IPS-15b (cell line): ENCODE measurements around the gene CAPN5.
A peak's percentile ranks its signal among the peaks of the same experiment; 100 is the strongest.
"Not testable (repeated sequence)": the region's sequence is repeated elsewhere in the genome, so short reads cannot be mapped to it uniquely, and the experiment has no call there.

Experiments
- H3K27me3 ChIP-seq: one replicate; pipeline ENCODE4 v1.6.1; 2013; ENCODE audit warnings: low read length; ENCODE audit not compliant: control insufficient read depth, insufficient read depth
- H3K36me3 ChIP-seq: one replicate; pipeline ENCODE4 v1.6.1; 2013; ENCODE audit warnings: low read length; ENCODE audit not compliant: control insufficient read depth, insufficient read depth
- H3K4me1 ChIP-seq: one replicate; pipeline ENCODE4 v1.6.1; 2013; ENCODE audit warnings: mild to moderate bottlenecking, low read length; ENCODE audit not compliant: control insufficient read depth, insufficient read depth
- H3K4me3 ChIP-seq: one replicate; pipeline ENCODE4 v1.5.1; 2013; ENCODE audit warnings: low read depth, low read length
- H3K9ac ChIP-seq: one replicate; pipeline ENCODE4 v1.6.1; 2013; ENCODE audit warnings: low read depth, mild to moderate bottlenecking, low read length
- H3K9me3 ChIP-seq: one replicate; pipeline ENCODE4 v1.6.1; 2013; ENCODE audit warnings: mild to moderate bottlenecking, low read length; ENCODE audit not compliant: control insufficient read depth, insufficient read depth

CAPN5 gene

DNA sequence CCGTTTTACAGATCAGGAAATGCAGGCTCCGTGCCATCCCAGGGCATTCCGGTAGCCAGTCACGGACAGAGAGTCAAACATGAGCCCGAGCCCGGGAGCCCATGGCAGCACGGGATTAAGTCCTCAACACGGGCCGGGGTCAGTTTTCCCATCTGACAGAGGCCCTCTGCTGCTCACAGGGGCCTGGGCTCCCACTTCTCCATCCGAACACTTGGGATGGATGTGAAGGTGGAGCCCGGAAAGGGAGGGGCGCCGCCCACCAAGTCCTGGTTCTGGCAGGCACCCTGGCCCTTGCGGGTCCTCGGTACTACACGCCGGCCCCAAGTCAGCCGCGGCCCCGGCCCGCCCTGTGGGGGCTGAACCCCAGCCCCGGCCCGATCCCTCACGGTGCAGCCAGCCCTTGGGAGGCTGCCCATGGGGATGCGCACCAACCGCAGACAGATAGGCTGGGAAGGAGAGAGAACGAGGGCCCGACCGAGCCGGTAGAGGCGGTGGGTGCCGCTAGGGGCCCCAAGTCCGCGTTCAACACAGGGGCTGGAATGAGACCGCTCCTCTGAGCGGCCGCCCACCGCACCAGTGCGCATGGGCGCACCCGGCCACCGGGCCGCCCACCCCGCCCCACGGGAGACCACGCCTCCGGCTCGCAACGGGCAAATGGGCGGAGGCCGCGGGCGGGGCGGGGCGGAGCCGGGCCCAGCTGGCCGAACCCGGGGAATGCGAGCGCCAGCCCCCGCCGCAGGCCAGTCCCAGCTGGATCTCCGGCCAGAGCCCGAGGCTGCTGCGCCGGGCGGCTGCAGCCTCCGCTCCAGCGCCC is at the start of gene CAPN5:
Gene CAPN5, plus strand, starts transcription at position 743 of the 814 bp plus-strand sequence. CDS start 17,916 bp downstream, outside the sequence.
- H3K4me1 ChIP-seq = peaks cover 3% of the 10 kb centered on the region
- no peaks in the 10 kb centered on the region for H3K9me3 ChIP-seq

DNA sequence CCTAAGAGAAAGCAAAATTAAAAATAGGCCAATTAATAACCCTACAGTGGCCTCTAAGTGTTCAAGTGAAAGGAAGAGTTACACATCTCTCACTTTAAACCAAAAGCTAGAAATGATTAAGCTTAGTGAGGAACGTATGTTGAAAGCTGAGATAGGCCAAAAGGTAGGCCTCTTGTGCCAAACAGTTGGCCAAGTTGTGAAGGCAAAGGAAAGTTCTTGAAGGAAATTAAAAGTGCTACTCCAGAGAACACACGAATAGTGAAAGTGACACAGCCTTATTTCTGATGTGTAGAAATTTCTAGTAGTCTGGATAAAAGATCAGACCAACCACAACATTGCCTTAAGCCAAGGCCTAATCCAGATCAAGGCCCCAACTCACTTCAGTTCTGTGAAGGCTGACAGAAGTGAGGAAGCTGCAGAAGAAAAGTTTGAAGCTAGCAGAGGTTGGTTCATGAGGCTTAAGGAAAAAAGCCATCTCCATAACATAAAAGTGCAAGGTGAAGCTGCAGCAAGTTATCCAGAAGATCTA is 48.3 kb upstream of the CAPN5 start:
- H3K27me3 ChIP-seq, H3K4me1 ChIP-seq, H3K9ac ChIP-seq, H3K4me3 ChIP-seq, H3K9me3 ChIP-seq, H3K36me3 ChIP-seq: not testable (repeated sequence)

More for the DNA sequence above, at the start of gene CAPN5:
- H3K36me3 ChIP-seq = no peaks in the 10 kb centered on the region
- peak within 1 kb of the TSS; percentile 80 for H3K4me3 ChIP-seq
- H3K9ac ChIP-seq = peak within 1 kb of the TSS; percentile 2
- H3K27me3 ChIP-seq = peaks cover 10% of the 10 kb centered on the region

DNA sequence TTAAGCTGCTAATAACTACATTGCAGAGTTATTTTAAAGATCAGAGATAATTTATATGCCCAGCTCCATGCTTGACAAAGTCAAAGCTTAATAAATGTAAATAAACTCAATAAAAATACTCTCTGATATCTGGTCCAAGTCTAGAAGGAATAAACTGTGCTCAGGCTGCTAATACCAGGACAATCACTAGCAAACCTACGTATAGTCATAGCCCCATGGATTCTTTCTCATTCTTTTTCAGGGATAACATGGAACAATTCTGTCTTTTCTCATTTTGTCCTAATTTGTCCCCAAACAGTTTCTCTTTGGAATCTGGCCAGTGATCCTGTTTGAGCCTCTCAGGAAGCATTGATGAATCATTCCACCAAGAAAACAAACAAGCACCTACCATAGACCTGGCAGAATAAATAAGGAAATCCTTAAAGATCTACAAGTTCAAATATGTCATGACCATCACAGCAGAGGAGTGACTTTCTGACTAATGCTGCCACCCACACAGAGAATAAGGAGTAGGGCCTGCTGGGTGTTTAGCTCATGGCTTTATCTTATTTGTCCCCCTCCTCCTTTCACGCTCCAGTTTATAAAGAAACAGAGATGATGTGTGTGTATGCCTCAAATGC is 46.7 kb upstream of the CAPN5 start:
- peaks cover 4% of the 10 kb centered on the region for H3K4me1 ChIP-seq

DNA sequence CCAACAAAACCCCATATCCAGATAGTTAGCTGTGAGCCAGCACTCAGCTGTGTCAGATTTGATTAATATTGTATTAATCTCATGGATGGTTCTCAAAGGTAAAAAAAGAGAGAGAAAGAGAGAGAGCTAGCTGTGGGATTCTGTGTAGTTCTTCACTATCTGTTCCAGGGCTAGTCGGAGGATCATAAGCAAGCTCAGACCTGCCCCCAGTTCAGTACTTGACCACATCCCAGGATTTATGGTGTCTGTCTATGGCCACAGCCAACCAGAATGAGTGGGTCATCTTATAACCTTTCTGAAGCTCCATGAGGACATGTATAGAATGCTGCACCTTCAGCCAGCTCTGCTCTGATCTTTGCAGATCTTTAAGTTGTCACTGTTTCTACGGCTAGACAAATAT is 46.0 kb upstream of the CAPN5 start:
- no peaks in the 10 kb centered on the region for H3K36me3 ChIP-seq
- peaks cover 4% of the 10 kb centered on the region for H3K4me1 ChIP-seq
- H3K4me3 ChIP-seq = no peak overlapping the region
- H3K27me3 ChIP-seq = no peaks in the 10 kb centered on the region
- H3K9ac ChIP-seq = no peak overlapping the region
- H3K9me3 ChIP-seq = no peaks in the 10 kb centered on the region

More for the DNA sequence above, 46.7 kb upstream of the CAPN5 start:
- no peaks in the 10 kb centered on the region for H3K36me3 ChIP-seq
- no peaks in the 10 kb centered on the region for H3K9me3 ChIP-seq
- H3K4me3 ChIP-seq = no peak overlapping the region
- H3K9ac ChIP-seq = no peak overlapping the region
- no peaks in the 10 kb centered on the region for H3K27me3 ChIP-seq

- no peak overlapping the region for H3K9ac ChIP-seq
- H3K27me3 ChIP-seq = no peaks in the 10 kb centered on the region
- no peak overlapping the region for H3K4me3 ChIP-seq
- no peaks in the 10 kb centered on the region for H3K9me3 ChIP-seq
- no peaks in the 10 kb centered on the region for H3K36me3 ChIP-seq
- peaks cover 4% of the 10 kb centered on the region for H3K4me1 ChIP-seq
Observed at GRCh38 chr11:77024745-77025144, 42.0 kb upstream of the CAPN5 start.

- Histone ChIP-seq H3K9ac (no peak overlapping the region), H3K9me3 (no peaks in the 10 kb centered on the region), H3K4me3 (no peak overlapping the region), H3K36me3 (no peaks in the 10 kb centered on the region), H3K4me1 (peaks cover under 1% of the 10 kb centered on the region), H3K27me3 (no peaks in the 10 kb centered on the region)
Observed at GRCh38 chr11:77026221-77026620, 40.5 kb upstream of the CAPN5 start.

DNA sequence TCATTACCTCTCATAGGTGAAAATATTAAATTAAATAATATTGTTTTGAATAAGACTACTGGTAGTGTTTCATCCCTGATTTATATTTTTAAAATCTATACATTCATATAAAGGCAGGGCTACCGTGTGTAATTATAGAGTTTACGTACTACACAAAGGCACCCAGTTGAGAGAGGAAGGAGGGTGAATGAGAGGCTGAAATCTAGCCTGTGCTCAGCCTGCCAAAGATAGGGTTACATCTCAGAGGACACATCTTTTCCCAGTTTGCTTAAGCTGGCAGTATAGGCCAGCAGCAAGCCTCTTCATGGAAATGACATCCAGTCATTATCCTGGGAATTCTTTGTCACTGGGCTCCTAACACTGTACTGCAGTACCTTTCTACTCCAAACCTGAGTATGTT is 40.0 kb upstream of the CAPN5 start:
- Histone ChIP-seq H3K9ac (no peak overlapping the region), H3K4me3 (no peak overlapping the region), H3K4me1 (no peaks in the 10 kb centered on the region), H3K27me3 (no peaks in the 10 kb centered on the region), H3K9me3 (no peaks in the 10 kb centered on the region), H3K36me3 (no peaks in the 10 kb centered on the region)

DNA sequence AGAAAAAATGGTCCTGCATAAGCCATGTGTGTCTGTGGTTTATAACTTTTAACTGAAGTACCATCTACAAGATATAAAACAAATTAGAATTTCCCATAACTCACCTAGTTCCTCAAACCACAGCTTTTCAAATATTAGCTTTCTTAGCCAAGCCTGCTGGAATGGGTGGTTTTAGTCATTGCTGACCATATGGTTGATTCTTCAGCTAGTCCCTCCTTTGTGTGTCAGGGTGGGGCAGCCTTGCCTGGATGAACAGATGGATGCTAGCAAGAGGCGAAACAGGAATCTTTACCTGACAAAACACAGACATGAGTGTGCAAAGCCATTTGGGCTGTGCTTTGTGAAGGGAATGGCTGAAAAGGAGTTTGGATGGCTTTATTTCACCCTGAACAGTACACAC is 39.5 kb upstream of the CAPN5 start:
- Histone ChIP-seq H3K4me3 (no peak overlapping the region), H3K36me3 (no peaks in the 10 kb centered on the region), H3K4me1 (no peaks in the 10 kb centered on the region), H3K9me3 (no peaks in the 10 kb centered on the region), H3K9ac (no peak overlapping the region), H3K27me3 (no peaks in the 10 kb centered on the region)

GRCh38 chr11:77029829-77030228 is 36.9 kb upstream of the CAPN5 start:
- H3K4me3 ChIP-seq = no peak overlapping the region
- no peaks in the 10 kb centered on the region for H3K27me3 ChIP-seq
- H3K4me1 ChIP-seq = no peaks in the 10 kb centered on the region
- H3K36me3 ChIP-seq = no peaks in the 10 kb centered on the region
- H3K9ac ChIP-seq = no peak overlapping the region
- H3K9me3 ChIP-seq = no peaks in the 10 kb centered on the region

DNA sequence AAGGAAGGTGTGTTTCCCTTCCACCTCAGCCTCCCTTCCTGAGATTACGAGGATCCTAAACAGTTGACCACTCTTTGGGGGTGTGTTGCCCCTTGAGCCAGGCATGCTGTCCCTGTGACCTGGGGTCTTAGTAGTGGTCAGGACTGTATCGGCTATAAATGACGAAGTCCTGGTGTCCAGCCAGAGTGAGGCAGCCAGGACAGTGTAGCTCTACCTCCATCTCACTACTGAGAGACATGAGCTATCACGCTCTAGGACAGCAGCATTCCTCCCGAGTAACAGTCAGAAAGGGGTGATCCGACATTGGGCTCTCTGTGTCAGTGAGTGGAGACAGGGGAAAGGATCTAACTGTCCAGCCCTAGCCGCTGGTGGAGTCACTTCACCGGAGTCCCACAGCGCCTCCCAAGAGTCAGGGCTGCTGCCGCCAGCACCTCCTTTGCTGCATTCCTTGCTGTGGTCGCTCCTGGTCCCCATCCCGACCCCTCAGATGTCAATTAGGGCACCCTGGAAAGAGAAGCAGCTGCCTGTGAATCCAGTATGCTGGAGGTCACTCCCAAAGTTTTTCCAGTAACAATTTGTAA is 35.8 kb upstream of the CAPN5 start:
- Histone ChIP-seq H3K9me3 (no peaks in the 10 kb centered on the region), H3K4me3 (no peak overlapping the region), H3K9ac (no peak overlapping the region), H3K27me3 (no peaks in the 10 kb centered on the region), H3K36me3 (no peaks in the 10 kb centered on the region), H3K4me1 (no peaks in the 10 kb centered on the region)

GRCh38 chr11:77031599-77031998 is 35.2 kb upstream of the CAPN5 start:
- no peak overlapping the region for H3K4me3 ChIP-seq
- no peaks in the 10 kb centered on the region for H3K4me1 ChIP-seq
- no peak overlapping the region for H3K9ac ChIP-seq
- H3K36me3 ChIP-seq = no peaks in the 10 kb centered on the region
- H3K27me3 ChIP-seq = peaks cover 3% of the 10 kb centered on the region
- H3K9me3 ChIP-seq = no peaks in the 10 kb centered on the region
